A673 (cell line): ENCODE results near the gene THAP11.

Experiments used
- CTCF ChIP-seq: fragments of 300-800, 200-600 bp; sonication (generic); conservative IDR thresholded peaks from 2 replicates; pipeline ENCODE4 v1.5.1; 2017; ENCODE audit warnings: low read depth, mild to moderate bottlenecking, antibody characterized with exemption, low read length, moderate library complexity, mixed read lengths
- EZH2 ChIP-seq: fragments of 200-600 bp; sonication (generic); IDR thresholded peaks from 2 replicates; pipeline ENCODE4 v1.6.1; 2017; ENCODE audit warnings: borderline replicate concordance, low read depth, mild to moderate bottlenecking, mixed read lengths, antibody characterized with exemption, low read length; ENCODE audit not compliant: poor library complexity, severe bottlenecking

GRCh38 chr16:67880584-67880983 is 38.5 kb downstream of the THAP11 start:
- TF ChIP-seq EZH2 (no peak), CTCF (no peak)
